HCT116 (cell line): Measurements from ENCODE around the gene PRELP. TPM values are rescaled to one million over a fixed set of nuclear protein-coding genes. Genes with fewer than 3 reads are reported as not detected.

Experiments used
- ATAC-seq: fragments of 200-7000 bp; cut with Tn5 transposase; 2 replicates; pipeline ENCODE4 v1.9.1; 2020; ENCODE audit warnings: mild to moderate bottlenecking, moderate library complexity
- BruUV-seq: library from RNA; stranded (reverse); fragments of 400-500 nt; replicated peaks from 2 replicates; lab custom pipeline; 2021; lab: Mats Ljungman, UMichigan
- CTCF ChIA-PET: fragments of 300-600 bp; sonication (Branson Sonifier 250); formaldehyde crosslinking; loops from one replicate; lab custom pipeline; 2021; ENCODE audit warnings: antibody characterized with exemption; lab: Charles Lee
- POLR2A ChIA-PET: fragments of 300-600, 350-600 bp; sonication (Branson Sonifier 250); formaldehyde crosslinking; loops from one replicate; lab custom pipeline; 2021; ENCODE audit warnings: antibody characterized with exemption; lab: Charles Lee
- RAD21 ChIA-PET, 2 experiments: fragments of 300-600 bp; sonication (Branson Sonifier 250); formaldehyde crosslinking; loops; one replicate each; lab custom pipeline; 2023; ENCODE audit warnings: low total read pairs in 2 of 2; ENCODE audit not compliant: uncharacterized antibody in 2 of 2, unreplicated experiment in 2 of 2, low non-redundant PET in 1 of 2; lab: Charles Lee
- DNase-seq: peaks from one replicate; pipeline ENCODE4 v3.0.0-alpha.2; 2010; ENCODE audit warnings: low read depth, low spot score
- H2AFZ ChIP-seq: fragments of 200-600 bp; shearing (Covaris generic), sonication (generic); 2 replicates; pipeline ENCODE4 v1.6.1; 2017; ENCODE audit warnings: low read depth, mixed run types, mixed read lengths, antibody characterized with exemption, low read length; ENCODE audit not compliant: poor library complexity, severe bottlenecking
- H3K27ac ChIP-seq: 2 replicates; pipeline ENCODE4 v1.5.1; 2012; ENCODE audit warnings: low read depth, low read length
- H3K27me3 ChIP-seq: fragments of 200-600 bp; sonication (generic); 2 replicates; pipeline ENCODE4 v1.6.1; 2016; ENCODE audit warnings: mixed run types, low read length, mixed read lengths; ENCODE audit not compliant: insufficient read depth
- H3K36me3 ChIP-seq, 2 experiments: fragments of 200-500 bp in 1 of 2; fragments of 200-600 bp in 1 of 2; sonication (Bioruptor generic) in 1 of 2; sonication (generic) in 1 of 2; 2 replicates each; pipeline versions ENCODE4 v1.5.1 to v1.6.1; 2014 to 2016; ENCODE audit warnings: low read length in 2 of 2, inconsistent platforms in 1 of 2, mixed read lengths in 1 of 2, mixed run types in 1 of 2; ENCODE audit not compliant: insufficient read depth in 2 of 2, control insufficient read depth in 1 of 2
- H3K4me1 ChIP-seq, 2 experiments: fragments of 200-600 bp in 1 of 2; sonication (generic) in 1 of 2; 2 replicates each; pipeline versions ENCODE4 v1.5.1 to v1.6.1; 2012 to 2017; ENCODE audit warnings: low read length in 2 of 2, inconsistent platforms in 1 of 2, mild to moderate bottlenecking in 1 of 2, mixed read lengths in 1 of 2, mixed run types in 1 of 2, moderate library complexity in 1 of 2; ENCODE audit not compliant: insufficient read depth in 2 of 2, control insufficient read depth in 1 of 2
- H3K4me2 ChIP-seq: fragments of 200-600 bp; sonication (generic); 2 replicates; pipeline ENCODE4 v1.6.1; 2017; ENCODE audit warnings: mixed run types, low read length, mixed read lengths
- H3K4me3 ChIP-seq, 2 experiments: fragments of 200-600 bp in 1 of 2; sonication (generic) in 1 of 2; replicated peaks in 1 of 2; 2 replicates each; pipeline ENCODE4 v1.5.1; 2011 to 2016; ENCODE audit warnings: low read length in 2 of 2, control low read depth in 1 of 2, low read depth in 1 of 2, mild to moderate bottlenecking in 1 of 2, mixed read lengths in 1 of 2, mixed run types in 1 of 2
- H3K79me2 ChIP-seq: fragments of 200-600 bp; sonication (generic); 2 replicates; pipeline ENCODE4 v1.6.1; 2017; ENCODE audit warnings: mild to moderate bottlenecking, mixed run types, low read length, moderate library complexity, mixed read lengths; ENCODE audit not compliant: insufficient read depth
- H3K9ac ChIP-seq: fragments of 200-600 bp; sonication (generic); 2 replicates; pipeline ENCODE4 v1.6.1; 2016; ENCODE audit warnings: low read length, mixed read lengths
- H3K9me2 ChIP-seq: fragments of 200-600 bp; sonication (generic), shearing (Covaris generic); 2 replicates; pipeline ENCODE4 v1.6.1; 2017; ENCODE audit warnings: mixed run types, mild to moderate bottlenecking, moderate library complexity; ENCODE audit not compliant: insufficient read depth
- H3K9me3 ChIP-seq, 2 experiments: fragments of 200-500 bp in 1 of 2; fragments of 200-600 bp in 1 of 2; sonication (Bioruptor generic) in 1 of 2; sonication (generic) in 1 of 2; 2 replicates each; pipeline ENCODE4 v1.6.1; 2014 to 2017; ENCODE audit warnings: low read length in 2 of 2, mixed read lengths in 2 of 2, inconsistent platforms in 1 of 2, low read depth in 1 of 2, mild to moderate bottlenecking in 1 of 2, mixed run types in 1 of 2, moderate library complexity in 1 of 2; ENCODE audit not compliant: control insufficient read depth in 1 of 2, insufficient read depth in 1 of 2
- H4K20me1 ChIP-seq: fragments of 200-600 bp; sonication (generic), shearing (Covaris generic); 2 replicates; pipeline ENCODE4 v1.6.1; 2017; ENCODE audit warnings: mixed run types, mild to moderate bottlenecking, moderate library complexity; ENCODE audit not compliant: insufficient read depth
- CBX3 ChIP-seq: IDR thresholded peaks from 2 replicates; pipeline ENCODE4 v1.6.1; 2012; ENCODE audit warnings: low read depth
- CEBPB ChIP-seq: IDR thresholded peaks from 2 replicates; pipeline ENCODE4 v1.6.1; 2012; ENCODE audit warnings: low read depth
- EGR1 ChIP-seq: IDR thresholded peaks from 2 replicates; pipeline ENCODE4 v1.6.1; 2012; ENCODE audit warnings: low read depth
- EZH2phosphoT487 ChIP-seq: fragments of 200-600 bp; IDR thresholded peaks from 2 replicates; pipeline ENCODE4 v1.6.1; 2018; ENCODE audit warnings: antibody characterized with exemption, borderline replicate concordance
- FOSL1 ChIP-seq: IDR thresholded peaks from 2 replicates; pipeline ENCODE4 v1.6.1; 2012; ENCODE audit warnings: low read depth
- POLR2A ChIP-seq: IDR thresholded peaks from 2 replicates; pipeline ENCODE4 v1.7.0; 2011; ENCODE audit warnings: borderline replicate concordance; ENCODE audit not compliant: insufficient read depth, insufficient read length; ENCODE audit errors: extremely low read depth
- POLR2AphosphoS5 ChIP-seq: IDR thresholded peaks from 2 replicates; pipeline ENCODE4 v1.6.1; 2011; ENCODE audit warnings: mild to moderate bottlenecking, low read depth, low read length, moderate library complexity
- RAD21 ChIP-seq: IDR thresholded peaks from 2 replicates; pipeline ENCODE4 v1.6.1; 2012; ENCODE audit warnings: low read depth, mild to moderate bottlenecking
- REST ChIP-seq: IDR thresholded peaks from 2 replicates; pipeline ENCODE4 v1.6.1; 2012; ENCODE audit warnings: low read depth
- SIN3A ChIP-seq: IDR thresholded peaks from 2 replicates; pipeline ENCODE4 v1.6.1; 2012; ENCODE audit warnings: low read depth
- TCF7L2 ChIP-seq: IDR thresholded peaks from 2 replicates; pipeline ENCODE4 v1.7.0; 2011; ENCODE audit warnings: borderline replicate concordance, inconsistent platforms; ENCODE audit not compliant: insufficient read depth, insufficient read length; ENCODE audit errors: extremely low read depth
- ZBTB33 ChIP-seq: IDR thresholded peaks from 2 replicates; pipeline ENCODE4 v1.6.1; 2011; ENCODE audit warnings: mild to moderate bottlenecking, low read length, moderate library complexity; ENCODE audit not compliant: insufficient replicate concordance; ENCODE audit errors: extremely low read depth
- ZFX ChIP-seq: fragments of 450-650 bp; IDR thresholded peaks from 2 replicates; pipeline ENCODE4 v1.6.1; 2017
- ZNF274 ChIP-seq: fragments of 200-500 bp; sonication (Bioruptor generic); IDR thresholded peaks from 2 replicates; pipeline ENCODE4 v1.6.1; 2014; ENCODE audit warnings: mild to moderate bottlenecking, low read depth, low read length, inconsistent platforms
- intact Hi-C: fragments of 100-400 bp; cut with micrococcal nuclease; formaldehyde crosslinking; loops from 2 replicates; pipeline ENCODE4 v1.10.0; 2022
- total RNA-seq: library from RNA; stranded (reverse); gene quantifications from one replicate; pipeline ENCODE4 v1.2.1, GENCODE V29; 2021; ENCODE audit not compliant: unreplicated experiment
- TF ChIP-seq, protein P1 (sequence below): IDR thresholded peaks from 2 replicates; pipeline ENCODE4 v1.6.1; 2012
- TF ChIP-seq, protein P2 (sequence below): IDR thresholded peaks from 2 replicates; pipeline ENCODE4 v1.6.1; 2012

PRELP gene
- total RNA-seq, 1 experiment from 2014 or later: 0.10 TPM

DNA sequence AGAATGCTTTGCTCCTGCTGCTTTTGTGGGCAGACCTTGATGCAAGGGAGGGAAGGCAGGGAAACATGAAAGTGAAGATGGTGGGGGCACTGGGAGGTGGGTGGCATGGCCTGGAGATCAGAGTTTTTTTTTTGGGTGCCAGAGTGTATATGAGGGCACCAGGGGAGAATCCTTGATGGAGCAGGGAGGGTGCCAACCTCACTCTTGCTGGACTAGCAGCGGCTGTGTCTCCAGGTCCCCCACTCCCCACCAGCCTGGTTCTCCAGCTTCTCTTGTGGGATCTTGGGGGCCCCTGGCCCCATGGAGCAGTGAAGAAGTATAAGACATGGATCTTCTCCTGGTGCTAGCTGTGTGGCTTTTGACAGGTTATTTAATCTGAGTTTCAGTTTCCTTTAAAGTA, 13.5 kb upstream of the PRELP start:
- Histone ChIP-seq H3K36me3 (no peaks in the 10 kb centered on the region), H3K9me3 (no peaks in the 10 kb centered on the region), H3K4me3 (no peak overlapping the region), H4K20me1 (no peaks in the 10 kb centered on the region), H3K27ac (no peak overlapping the region), H3K9me2 (no peaks in the 10 kb centered on the region), H3K79me2 (no peaks in the 10 kb centered on the region), H2AFZ (no peak overlapping the region), H3K27me3 (0 out of 2 replicates have a peak, but pooled peaks cover 3% of the 10 kb centered on the region), H3K4me1 (no peaks in the 10 kb centered on the region), H3K4me2 (no peak overlapping the region), H3K9ac (no peak overlapping the region)
- CTCF ChIA-PET: no interaction called here
- no TSS peak for BruUV-seq
- ATAC-seq (no peak), DNase-seq (no peak)
- POLR2A ChIA-PET: no interaction called here
- RAD21 ChIA-PET: no interaction called here
- TF ChIP-seq ZNF274 (no peak), ZBTB33 (no peak), FOSL1 (no peak), CEBPB (no peak), POLR2A (no peak), SIN3A (no peak), REST (no peak), CBX3 (no peak), EZH2phosphoT487 (no peak), TCF7L2 (no peak), EGR1 (no peak), POLR2AphosphoS5 (no peak), ZFX (no peak), RAD21 (no peak)
- TF ChIP-seq, protein P1, sequence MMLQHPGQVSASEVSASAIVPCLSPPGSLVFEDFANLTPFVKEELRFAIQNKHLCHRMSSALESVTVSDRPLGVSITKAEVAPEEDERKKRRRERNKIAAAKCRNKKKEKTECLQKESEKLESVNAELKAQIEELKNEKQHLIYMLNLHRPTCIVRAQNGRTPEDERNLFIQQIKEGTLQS: no peak
- TF ChIP-seq, protein P2, sequence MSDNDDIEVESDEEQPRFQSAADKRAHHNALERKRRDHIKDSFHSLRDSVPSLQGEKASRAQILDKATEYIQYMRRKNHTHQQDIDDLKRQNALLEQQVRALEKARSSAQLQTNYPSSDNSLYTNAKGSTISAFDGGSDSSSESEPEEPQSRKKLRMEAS: no peak
- intact Hi-C loops: no loop called here
